Measurements from ENCODE around the gene CAPN3.

The CAPN3 gene

DNA sequence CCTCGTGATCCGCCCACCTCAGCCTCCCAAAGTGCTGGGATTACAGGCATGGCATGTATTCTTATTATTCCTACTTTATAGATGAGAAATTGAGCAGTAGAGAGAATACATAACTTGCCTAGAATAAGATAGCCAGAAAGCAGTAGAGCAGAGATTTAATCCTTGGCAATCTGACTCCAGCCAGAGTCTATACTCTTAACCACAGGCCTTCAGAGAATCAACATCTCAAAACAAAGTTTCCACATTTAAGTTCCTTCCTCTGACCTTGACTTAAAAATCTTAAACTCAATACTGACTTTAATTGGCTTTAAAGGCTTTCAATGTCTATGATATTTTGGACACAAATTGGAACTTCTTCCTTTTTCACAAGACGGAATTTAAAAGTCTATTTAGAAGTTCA, 94.5 kb downstream of the CAPN3 start:
- Histone ChIP-seq H3K27ac (ENCODE audit: low read depth, low read length) (no peak overlapping the region), H3K4me3 (ENCODE audit: low read depth, low read length) (no peak overlapping the region), H3K36me3 (ENCODE audit: control insufficient read depth, insufficient read depth, low read length) (peaks cover 25% of the 10 kb centered on the region), H3K4me1 (ENCODE audit: control insufficient read depth, insufficient read depth, low read length) (peaks cover 20% of the 10 kb centered on the region), H3K27me3 (ENCODE audit: control insufficient read depth, insufficient read depth, low read length) (no peaks in the 10 kb centered on the region), H3K9me3 (ENCODE audit: control insufficient read depth, insufficient read depth, low read length) (no peaks in the 10 kb centered on the region), H3K9ac (ENCODE audit: low read depth, low read length) (no peak overlapping the region)

DNA sequence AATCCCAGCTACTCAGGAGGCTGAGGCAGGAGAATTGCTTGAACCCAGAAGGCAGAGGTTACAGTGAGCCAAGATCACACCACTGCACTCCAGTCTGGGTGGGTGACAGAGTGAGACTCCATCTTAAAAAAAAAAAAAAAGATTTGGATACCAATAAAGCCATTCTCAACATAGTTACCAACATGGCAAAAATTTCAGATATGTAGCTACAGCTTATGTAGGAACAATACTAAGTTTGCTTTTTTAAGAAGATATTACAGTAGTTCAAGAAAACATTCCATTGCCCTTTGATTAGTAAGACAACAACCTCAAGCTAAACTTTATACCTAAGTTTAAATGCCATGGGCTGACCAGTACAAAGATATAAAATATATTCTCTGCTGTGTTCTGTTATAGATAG, 97.2 kb downstream of the CAPN3 start:
- Histone ChIP-seq H3K27ac (ENCODE audit: low read depth, low read length) (peak overlapping the region; percentile 95), H3K4me3 (ENCODE audit: low read depth, low read length) (no peak overlapping the region), H3K27me3 (ENCODE audit: control insufficient read depth, insufficient read depth, low read length) (no peaks in the 10 kb centered on the region), H3K4me1 (ENCODE audit: control insufficient read depth, insufficient read depth, low read length) (peaks cover 20% of the 10 kb centered on the region), H3K36me3 (ENCODE audit: control insufficient read depth, insufficient read depth, low read length) (peaks cover 4% of the 10 kb centered on the region), H3K9ac (ENCODE audit: low read depth, low read length) (no peak overlapping the region), H3K9me3 (ENCODE audit: control insufficient read depth, insufficient read depth, low read length) (no peaks in the 10 kb centered on the region)

DNA sequence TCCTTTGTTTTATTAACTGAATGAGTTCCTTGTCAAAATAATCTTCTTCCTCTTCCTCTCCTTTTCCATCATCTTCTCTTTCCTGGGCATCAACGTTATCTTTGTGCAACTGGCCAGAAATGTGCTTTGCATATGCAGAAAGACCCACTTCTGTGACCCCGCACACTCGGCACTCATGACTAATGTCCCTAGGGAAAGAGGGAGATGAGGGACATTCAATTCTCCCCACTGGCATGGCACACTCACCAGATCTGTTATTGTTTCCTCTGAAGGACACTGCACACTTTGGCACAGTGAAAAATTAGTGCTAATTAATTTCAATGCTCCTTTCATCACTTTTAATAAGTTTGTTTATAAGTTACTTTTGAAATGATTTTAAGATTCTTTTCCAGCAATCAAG, 97.7 kb downstream of the CAPN3 start:
- Histone ChIP-seq H3K27ac (ENCODE audit: low read depth, low read length) (peak overlapping the region; percentile 95), H3K9me3 (ENCODE audit: control insufficient read depth, insufficient read depth, low read length) (no peaks in the 10 kb centered on the region), H3K27me3 (ENCODE audit: control insufficient read depth, insufficient read depth, low read length) (no peaks in the 10 kb centered on the region), H3K4me1 (ENCODE audit: control insufficient read depth, insufficient read depth, low read length) (peaks cover 20% of the 10 kb centered on the region), H3K9ac (ENCODE audit: low read depth, low read length) (no peak overlapping the region), H3K36me3 (ENCODE audit: control insufficient read depth, insufficient read depth, low read length) (no peaks in the 10 kb centered on the region; the same call in 1 of the 2 replicates), H3K4me3 (ENCODE audit: low read depth, low read length) (peak overlapping the region; percentile 38)

GRCh38 chr15:42457445-42458442, 98.4 kb downstream of the CAPN3 start:
- Histone ChIP-seq H3K4me1 (ENCODE audit: control insufficient read depth, insufficient read depth, low read length) (peaks cover 20% of the 10 kb centered on the region), H3K4me3 (ENCODE audit: low read depth, low read length) (peak overlapping the region; percentile 41), H3K27me3 (ENCODE audit: control insufficient read depth, insufficient read depth, low read length) (no peaks in the 10 kb centered on the region), H3K9me3 (ENCODE audit: control insufficient read depth, insufficient read depth, low read length) (no peaks in the 10 kb centered on the region), H3K27ac (ENCODE audit: low read depth, low read length) (peak overlapping the region; percentile 95), H3K9ac (ENCODE audit: low read depth, low read length) (peak overlapping the region; percentile 57), H3K36me3 (ENCODE audit: control insufficient read depth, insufficient read depth, low read length) (no peaks in the 10 kb centered on the region; the same call in 1 of the 2 replicates)

DNA sequence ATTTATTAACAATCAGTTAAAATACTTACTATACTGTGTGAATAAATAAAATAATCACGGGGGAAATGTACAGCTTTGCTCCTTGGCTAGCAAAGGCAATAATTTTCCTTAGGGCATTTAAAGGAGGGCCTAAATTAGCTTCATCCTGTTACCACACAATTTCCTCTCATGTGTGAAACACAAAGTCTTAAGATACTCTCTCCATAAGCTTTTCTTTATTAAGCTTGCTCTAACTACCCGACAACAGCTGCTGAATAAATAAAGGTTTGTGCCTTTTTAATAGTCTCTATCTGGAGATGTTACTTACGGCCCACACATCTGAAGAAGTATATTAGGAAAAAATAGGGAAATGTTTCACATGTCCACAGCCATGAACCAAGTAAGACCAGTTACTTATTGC, 102.0 kb downstream of the CAPN3 start:
- Histone ChIP-seq H3K9ac (ENCODE audit: low read depth, low read length) (no peak overlapping the region), H3K36me3 (ENCODE audit: control insufficient read depth, insufficient read depth, low read length) (peaks cover 8% of the 10 kb centered on the region; the same call in 1 of the 2 replicates), H3K27ac (ENCODE audit: low read depth, low read length) (no peak overlapping the region), H3K4me1 (ENCODE audit: control insufficient read depth, insufficient read depth, low read length) (peaks cover 20% of the 10 kb centered on the region), H3K9me3 (ENCODE audit: control insufficient read depth, insufficient read depth, low read length) (no peaks in the 10 kb centered on the region), H3K4me3 (ENCODE audit: low read depth, low read length) (no peak overlapping the region), H3K27me3 (ENCODE audit: control insufficient read depth, insufficient read depth, low read length) (no peaks in the 10 kb centered on the region)
